ENCODE results near the gene PTGES2.

The PTGES2 gene

DNA sequence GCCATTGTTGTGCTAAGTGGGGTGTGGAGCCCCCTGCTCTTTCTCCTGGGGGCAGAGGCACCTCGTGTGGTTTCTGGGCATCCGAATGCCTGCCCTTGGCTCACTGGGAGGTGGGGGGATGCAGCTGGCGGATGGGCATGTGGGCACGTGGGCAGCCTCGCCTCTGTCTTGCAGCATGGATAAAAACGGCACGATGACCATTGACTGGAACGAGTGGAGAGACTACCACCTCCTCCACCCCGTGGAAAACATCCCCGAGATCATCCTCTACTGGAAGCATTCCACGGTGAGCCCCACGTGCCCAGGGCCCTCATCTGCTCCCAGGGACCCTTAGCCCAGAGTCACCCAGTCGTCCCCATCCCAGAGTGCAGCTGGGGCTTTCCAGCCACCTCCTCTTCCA lies 25.3 kb downstream of the PTGES2 start:
- TF ChIP-seq FOXA1 (IDR thresholded peaks at IDR 0.05): no peak
- no peak for TF ChIP-seq PKNOX1 (IDR thresholded peaks at IDR 0.05)
- TF ChIP-seq FOXK2 (IDR thresholded peaks at IDR 0.05): no peak
- no peak for TF ChIP-seq TARDBP (IDR thresholded peaks at IDR 0.05)
- TF ChIP-seq ARNT (IDR thresholded peaks at IDR 0.05): no peak
- no peak for TF ChIP-seq BHLHE40 (IDR thresholded peaks at IDR 0.05; ENCODE audit: borderline replicate concordance)
- no peak for TF ChIP-seq CTBP1 (IDR thresholded peaks at IDR 0.05; ENCODE audit: borderline replicate concordance)
- TF ChIP-seq LEF1 (IDR thresholded peaks at IDR 0.05; ENCODE audit: borderline replicate concordance): no peak
- TF ChIP-seq SP1 (IDR thresholded peaks at IDR 0.05): no peak
- TF ChIP-seq NFRKB (IDR thresholded peaks at IDR 0.05): no peak
- no peak for TF ChIP-seq FOXM1 (IDR thresholded peaks at IDR 0.05; ENCODE audit: borderline replicate concordance)
- no peak for TF ChIP-seq L3MBTL2 (conservative IDR thresholded peaks at IDR 0.05)
- CTCF ChIA-PET: no interaction called here
- DNase-seq (ENCODE audit: extremely low spot score): no peak
- POLR2A ChIA-PET: no interaction called here

- ChIA-PET CTCF (no interaction called here), POLR2A (no interaction called here)
- no peak for TF ChIP-seq ARNT (IDR thresholded peaks at IDR 0.05)
- TF ChIP-seq ZNF384 (IDR thresholded peaks at IDR 0.05): no peak
- no peak for TF ChIP-seq LEF1 (IDR thresholded peaks at IDR 0.05; ENCODE audit: borderline replicate concordance)
- no peak for TF ChIP-seq CTBP1 (IDR thresholded peaks at IDR 0.05; ENCODE audit: borderline replicate concordance)
- no peak for DNase-seq (ENCODE audit: extremely low spot score)
Measured at GRCh38 chr9:128101690-128102089, 25.8 kb downstream of the PTGES2 start.

GRCh38 chr9:128101231-128101661 lies 26.3 kb downstream of the PTGES2 start:
- POLR2A ChIA-PET: no interaction called here
- no peak for DNase-seq (ENCODE audit: extremely low spot score)
- TF ChIP-seq ZNF384 (IDR thresholded peaks at IDR 0.05): no peak
- no peak for TF ChIP-seq CTBP1 (IDR thresholded peaks at IDR 0.05; ENCODE audit: borderline replicate concordance)
- no peak for TF ChIP-seq TARDBP (IDR thresholded peaks at IDR 0.05)
- no peak for TF ChIP-seq ARNT (IDR thresholded peaks at IDR 0.05)
- TF ChIP-seq LEF1 (IDR thresholded peaks at IDR 0.05; ENCODE audit: borderline replicate concordance): no peak
- TF ChIP-seq FOXA1 (IDR thresholded peaks at IDR 0.05): no peak
- no peak for TF ChIP-seq FOXM1 (IDR thresholded peaks at IDR 0.05; ENCODE audit: borderline replicate concordance)
- TF ChIP-seq L3MBTL2 (conservative IDR thresholded peaks at IDR 0.05): no peak
- no peak for TF ChIP-seq HDGF (IDR thresholded peaks at IDR 0.05; ENCODE audit: borderline replicate concordance)
- no peak for TF ChIP-seq ELF4 (IDR thresholded peaks at IDR 0.05)
- no peak for TF ChIP-seq SUZ12 (IDR thresholded peaks at IDR 0.05)
- no peak for TF ChIP-seq SP1 (IDR thresholded peaks at IDR 0.05)
- no peak for TF ChIP-seq FOXK2 (IDR thresholded peaks at IDR 0.05)
- CTCF ChIA-PET: no interaction called here

GRCh38 chr9:128100581-128100980 lies 26.9 kb downstream of the PTGES2 start:
- POLR2A ChIA-PET: interaction anchor here (0.9 kb wide), 1 partner anchor 16 kb away, joined by 3 read pairs; no protein-coding TSS in a partner anchor
- CTCF ChIA-PET: interaction anchor here (0.6 kb wide), 1 partner anchor 158 kb away, joined by 3 read pairs; no protein-coding TSS in a partner anchor

DNA sequence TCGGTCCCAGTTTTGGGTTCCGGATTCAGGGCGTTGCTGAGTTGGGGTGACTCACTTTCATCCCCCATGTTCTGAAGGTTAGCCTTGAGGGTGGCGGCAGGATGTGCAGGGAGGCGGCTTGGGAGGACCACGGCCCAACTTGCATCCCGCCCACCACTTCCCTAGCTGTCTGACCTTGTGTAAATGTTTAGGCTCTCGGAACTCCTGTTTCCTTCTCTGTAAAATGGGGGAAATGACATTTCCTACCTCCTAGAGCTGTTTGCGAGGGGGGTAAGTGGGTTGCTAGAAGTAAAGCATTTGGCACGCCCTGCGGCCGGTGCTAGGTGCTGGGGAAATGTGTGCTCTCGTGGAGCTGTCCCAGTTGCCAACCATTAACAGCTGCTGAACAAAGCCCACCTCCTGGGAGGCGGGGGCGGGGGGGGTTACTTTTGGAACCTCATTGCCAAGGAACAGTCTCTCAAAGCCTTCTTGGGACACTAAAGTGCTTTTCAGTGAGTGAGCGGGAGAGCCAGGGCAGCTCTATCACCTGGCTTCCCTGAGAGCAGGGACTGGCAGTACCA lies 27.5 kb downstream of the PTGES2 start:
- no peak for DNase-seq (ENCODE audit: extremely low spot score)
- ChIA-PET POLR2A (interaction anchor here (0.9 to 1.1 kb wide), 2 partner anchors 16 to 33 kb away, joined by 3 read pairs; partner anchors contain the start of gene NAIF1), CTCF (interaction anchor here (0.6 kb wide), 1 partner anchor 157 kb away, joined by 3 read pairs; no protein-coding TSS in a partner anchor)
- no peak for TF ChIP-seq PKNOX1 (IDR thresholded peaks at IDR 0.05)
- TF ChIP-seq BHLHE40 (IDR thresholded peaks at IDR 0.05; ENCODE audit: borderline replicate concordance): no peak
- no peak for TF ChIP-seq ZNF384 (IDR thresholded peaks at IDR 0.05)
- no peak for TF ChIP-seq FOXK2 (IDR thresholded peaks at IDR 0.05)
- no peak for TF ChIP-seq FOXM1 (IDR thresholded peaks at IDR 0.05; ENCODE audit: borderline replicate concordance)
- no peak for TF ChIP-seq TARDBP (IDR thresholded peaks at IDR 0.05)
- no peak for TF ChIP-seq ELF4 (IDR thresholded peaks at IDR 0.05)
- no peak for TF ChIP-seq FOXA1 (IDR thresholded peaks at IDR 0.05)
- no peak for TF ChIP-seq SP1 (IDR thresholded peaks at IDR 0.05)
- TF ChIP-seq CTBP1 (IDR thresholded peaks at IDR 0.05; ENCODE audit: borderline replicate concordance): no peak

More at GRCh38 chr9:128100581-128100980, 26.9 kb downstream of the PTGES2 start:
- TF ChIP-seq ARNT (IDR thresholded peaks at IDR 0.05): no peak
- no peak for TF ChIP-seq L3MBTL2 (conservative IDR thresholded peaks at IDR 0.05)
- no peak for DNase-seq (ENCODE audit: extremely low spot score)

DNA sequence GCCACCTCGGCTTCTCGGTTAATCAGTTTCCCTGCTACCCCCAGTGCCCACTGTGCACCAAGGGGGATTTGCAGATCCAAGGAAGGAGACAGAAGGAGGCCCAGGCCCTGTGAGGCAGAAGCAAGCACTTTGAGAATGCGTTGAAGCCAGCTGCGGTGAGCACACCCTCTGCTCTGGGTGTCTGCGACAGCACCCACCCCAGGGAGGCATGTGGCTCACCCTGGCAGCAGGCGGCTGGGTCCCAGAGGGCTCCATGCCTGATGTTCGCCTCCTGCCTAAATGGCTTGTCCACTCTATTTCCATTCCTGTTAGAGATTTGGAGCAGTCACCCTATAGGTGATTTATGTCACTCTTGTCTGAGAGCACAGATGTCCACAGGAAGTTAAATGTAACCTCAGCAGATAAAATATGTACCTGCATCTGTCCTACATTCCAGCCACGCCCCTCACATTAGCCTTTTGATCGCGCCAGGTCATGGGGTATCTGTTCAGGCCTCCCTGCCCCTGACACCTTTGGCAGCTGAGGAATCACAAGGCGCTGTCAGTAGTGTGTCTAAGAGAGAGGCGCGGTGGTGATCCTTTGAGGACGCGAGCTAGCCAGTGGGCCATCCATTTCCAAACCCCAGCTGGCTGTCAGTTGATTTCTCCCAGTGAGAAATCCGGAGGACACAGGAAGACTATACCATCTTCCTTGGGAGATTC lies 28.1 kb downstream of the PTGES2 start:
- TF ChIP-seq CTBP1 (IDR thresholded peaks at IDR 0.05; ENCODE audit: borderline replicate concordance) (no peak), PKNOX1 (IDR thresholded peaks at IDR 0.05) (peak; percentile 29; the same call in 1 of the 2 replicates)
- ChIA-PET POLR2A (interaction anchor here (1.1 kb wide), 1 partner anchor 33 kb away, joined by 3 read pairs; the partner anchor contains the start of gene NAIF1), CTCF (interaction anchor here (3.4 kb wide), 1 partner anchor 18 kb away, joined by 12 read pairs; no protein-coding TSS in a partner anchor)
- DNase-seq (ENCODE audit: extremely low spot score): no peak

All from HEK293T (cell line).